Activated CD4-positive, alpha-beta T cell treated with anti-CD3 and anti-CD28 coated beads, Interleukin-2, amount 10 ng/mL, durations not matched to agents 7 days and 5 days (primary cell): ENCODE measurements around the gene C1GALT1C1L. TPM values are rescaled to one million over a fixed set of nuclear protein-coding genes. Genes with fewer than 3 reads are reported as not detected.
"Not testable (repeated sequence)": the region's sequence is repeated elsewhere in the genome, so short reads cannot be mapped to it uniquely, and the experiment has no call there.

ENCODE experiments used
- CTCF ChIA-PET: fragments of 350-600 bp; sonication (Branson Sonifier 250); formaldehyde crosslinking; loops from one replicate; lab custom pipeline; 2021; ENCODE audit warnings: antibody characterized with exemption; lab: Charles Lee
- POLR2A ChIA-PET: fragments of 350-600 bp; sonication (Branson Sonifier 250); formaldehyde crosslinking; loops from one replicate; lab custom pipeline; 2021; ENCODE audit warnings: antibody characterized with exemption; lab: Charles Lee
- DNase-seq: peaks from one replicate; pipeline ENCODE4 v3.0.0-alpha.2; 2020
- H3K27ac Mint-ChIP-seq: one replicate; pipeline ENCODE4 v1.8.0; 2021; ENCODE audit warnings: mild to moderate bottlenecking, moderate library complexity, mixed read lengths
- H3K27me3 Mint-ChIP-seq: one replicate; pipeline ENCODE4 v1.8.0; 2021; ENCODE audit warnings: mixed read lengths
- H3K36me3 Mint-ChIP-seq: one replicate; pipeline ENCODE4 v1.8.0; 2021; ENCODE audit warnings: low read depth, mixed read lengths
- H3K4me1 Mint-ChIP-seq: one replicate; pipeline ENCODE4 v1.8.0; 2021; ENCODE audit warnings: mixed read lengths
- H3K4me3 Mint-ChIP-seq: one replicate; pipeline ENCODE4 v1.8.0; 2021; ENCODE audit warnings: mild to moderate bottlenecking, moderate library complexity, mixed read lengths
- H3K9me3 Mint-ChIP-seq: one replicate; pipeline ENCODE4 v1.8.0; 2021; ENCODE audit warnings: mixed read lengths
- total RNA-seq, 2 experiments: library from RNA; stranded (reverse); gene quantifications; one replicate each; pipeline ENCODE4 v1.2.3, GENCODE V29; 2021

Gene C1GALT1C1L
- total RNA-seq, 2 experiments from 2014 or later: not detected

- DNase-seq: no peak
- Mint-ChIP-seq H3K9me3 (no peaks in the 10 kb centered on the region), H3K27ac (no peak overlapping the region), H3K4me1 (no peaks in the 10 kb centered on the region), H3K36me3 (no peaks in the 10 kb centered on the region), H3K27me3 (peaks cover 19% of the 10 kb centered on the region), H3K4me3 (no peak overlapping the region)
- ChIA-PET POLR2A (no interaction called here), CTCF (no interaction called here)
Observed at GRCh38 chr2:43701111-43701510, 24.9 kb upstream of the C1GALT1C1L start.

GRCh38 chr2:43699761-43700160, 23.5 kb upstream of the C1GALT1C1L start:
- Mint-ChIP-seq H3K27me3 (peaks cover 19% of the 10 kb centered on the region), H3K4me1 (no peaks in the 10 kb centered on the region), H3K9me3 (no peaks in the 10 kb centered on the region), H3K36me3 (no peaks in the 10 kb centered on the region), H3K27ac (no peak overlapping the region), H3K4me3 (no peak overlapping the region)
- CTCF ChIA-PET: interaction anchor here (0.7 kb wide), 1 partner anchor 171 kb away, joined by 4 read pairs; no protein-coding TSS in a partner anchor
- DNase-seq: no peak
- POLR2A ChIA-PET: no interaction called here

- DNase-seq, POLR2A ChIA-PET, H3K9me3 Mint-ChIP-seq, H3K27ac Mint-ChIP-seq, H3K4me3 Mint-ChIP-seq, H3K4me1 Mint-ChIP-seq, CTCF ChIA-PET, H3K36me3 Mint-ChIP-seq: not testable (repeated sequence)
- peaks cover 19% of the 10 kb centered on the region for H3K27me3 Mint-ChIP-seq
Observed at GRCh38 chr2:43698140-43698539, 21.9 kb upstream of the C1GALT1C1L start.

GRCh38 chr2:43692428-43692994, 16.3 kb upstream of the C1GALT1C1L start:
- DNase-seq: no peak
- POLR2A ChIA-PET: no interaction called here
- Mint-ChIP-seq H3K27ac (no peak overlapping the region), H3K4me3 (no peak overlapping the region), H3K4me1 (no peaks in the 10 kb centered on the region), H3K27me3 (peaks cover 16% of the 10 kb centered on the region), H3K9me3 (no peaks in the 10 kb centered on the region), H3K36me3 (no peaks in the 10 kb centered on the region)
- CTCF ChIA-PET: interaction anchor here (0.6 kb wide), 1 partner anchor 402 kb away, joined by 3 read pairs; no protein-coding TSS in a partner anchor

- Mint-ChIP-seq H3K4me3 (no peak overlapping the region), H3K9me3 (no peaks in the 10 kb centered on the region), H3K27me3 (peaks cover 15% of the 10 kb centered on the region), H3K4me1 (no peaks in the 10 kb centered on the region), H3K36me3 (no peaks in the 10 kb centered on the region), H3K27ac (no peak overlapping the region)
- CTCF ChIA-PET: interaction anchor here (0.6 to 1.0 kb wide), 3 partner anchors 20 to 1838 kb away, joined by 3 read pairs; no protein-coding TSS in a partner anchor
- DNase-seq: no peak
- POLR2A ChIA-PET: no interaction called here
Observed at GRCh38 chr2:43689999-43690398, 13.8 kb upstream of the C1GALT1C1L start.

GRCh38 chr2:43685357-43685756, 9.1 kb upstream of the C1GALT1C1L start:
- no peaks in the 10 kb centered on the region for H3K9me3 Mint-ChIP-seq
- H3K27me3 Mint-ChIP-seq: peaks cover 15% of the 10 kb centered on the region
- no peak overlapping the region for H3K27ac Mint-ChIP-seq
- no peaks in the 10 kb centered on the region for H3K36me3 Mint-ChIP-seq
- no peak for DNase-seq
- ChIA-PET CTCF (no interaction called here), POLR2A (no interaction called here)
- no peak overlapping the region for H3K4me3 Mint-ChIP-seq
- no peaks in the 10 kb centered on the region for H3K4me1 Mint-ChIP-seq

- POLR2A ChIA-PET, H3K9me3 Mint-ChIP-seq: not testable (repeated sequence)
Observed at GRCh38 chr2:43677783-43678182, 1.6 kb upstream of the C1GALT1C1L start.

GRCh38 chr2:43675646-43676321, 445 bp downstream of the C1GALT1C1L start:
- no peak for DNase-seq
- ChIA-PET CTCF (interaction anchor here (0.6 kb wide), 1 partner anchor 362 kb away, joined by 5 read pairs; no protein-coding TSS in a partner anchor), POLR2A (no interaction called here)
- Mint-ChIP-seq H3K27me3 (peaks cover 31% of the 10 kb centered on the region), H3K9me3 (peaks cover 5% of the 10 kb centered on the region), H3K4me3 (peak overlapping the region; percentile 20), H3K27ac (no peak overlapping the region), H3K4me1 (peaks cover 3% of the 10 kb centered on the region), H3K36me3 (no peaks in the 10 kb centered on the region)

More at GRCh38 chr2:43677783-43678182, 1.6 kb upstream of the C1GALT1C1L start:
- H3K4me1 Mint-ChIP-seq, CTCF ChIA-PET, DNase-seq, H3K4me3 Mint-ChIP-seq, H3K27ac Mint-ChIP-seq, H3K36me3 Mint-ChIP-seq: not testable (repeated sequence)
- peaks cover 21% of the 10 kb centered on the region for H3K27me3 Mint-ChIP-seq

GRCh38 chr2:43657241-43657640, 19.0 kb downstream of the C1GALT1C1L start:
- H3K4me3 Mint-ChIP-seq: no peak overlapping the region
- no peak for DNase-seq
- H3K9me3 Mint-ChIP-seq: no peaks in the 10 kb centered on the region
- POLR2A ChIA-PET: no interaction called here
- no peaks in the 10 kb centered on the region for H3K4me1 Mint-ChIP-seq
- H3K36me3 Mint-ChIP-seq: no peaks in the 10 kb centered on the region
- peaks cover 16% of the 10 kb centered on the region for H3K27me3 Mint-ChIP-seq
- CTCF ChIA-PET: interaction anchor here (1.2 kb wide), 1 partner anchor 13 kb away, joined by 3 read pairs; no protein-coding TSS in a partner anchor
- H3K27ac Mint-ChIP-seq: no peak overlapping the region

- no peaks in the 10 kb centered on the region for H3K9me3 Mint-ChIP-seq
- H3K27me3 Mint-ChIP-seq: peaks cover 20% of the 10 kb centered on the region
- ChIA-PET POLR2A (no interaction called here), CTCF (no interaction called here)
- H3K27ac Mint-ChIP-seq: no peak overlapping the region
- no peak for DNase-seq
- H3K4me3 Mint-ChIP-seq: no peak overlapping the region
- H3K4me1 Mint-ChIP-seq: no peaks in the 10 kb centered on the region
- H3K36me3 Mint-ChIP-seq: no peaks in the 10 kb centered on the region
Observed at GRCh38 chr2:43653506-43653905, 22.7 kb downstream of the C1GALT1C1L start.

GRCh38 chr2:43648994-43649701, 27.1 kb downstream of the C1GALT1C1L start:
- Mint-ChIP-seq H3K4me3 (no peak overlapping the region), H3K4me1 (no peaks in the 10 kb centered on the region), H3K27me3 (peaks cover 28% of the 10 kb centered on the region), H3K9me3 (no peaks in the 10 kb centered on the region), H3K27ac (no peak overlapping the region), H3K36me3 (no peaks in the 10 kb centered on the region)
- POLR2A ChIA-PET: no interaction called here
- no peak for DNase-seq
- CTCF ChIA-PET: no interaction called here

- ChIA-PET CTCF (no interaction called here), POLR2A (interaction anchor here (0.5 kb wide), 1 partner anchor 116 kb away, joined by 3 read pairs; no protein-coding TSS in a partner anchor)
- no peak for DNase-seq
- Mint-ChIP-seq H3K4me3 (no peak overlapping the region), H3K27ac (no peak overlapping the region), H3K9me3 (peaks cover 3% of the 10 kb centered on the region), H3K36me3 (no peaks in the 10 kb centered on the region), H3K4me1 (no peaks in the 10 kb centered on the region), H3K27me3 (peaks cover 15% of the 10 kb centered on the region)
Observed at GRCh38 chr2:43643680-43644079, 32.5 kb downstream of the C1GALT1C1L start.

- H3K27me3 Mint-ChIP-seq: peaks cover 22% of the 10 kb centered on the region
- ChIA-PET POLR2A (no interaction called here), CTCF (interaction anchor here (0.6 kb wide), 1 partner anchor 109 kb away, joined by 4 read pairs; no protein-coding TSS in a partner anchor)
- H3K4me1 Mint-ChIP-seq: peaks cover 6% of the 10 kb centered on the region
- H3K27ac Mint-ChIP-seq: no peak overlapping the region
- no peak overlapping the region for H3K4me3 Mint-ChIP-seq
- no peak for DNase-seq
- H3K9me3 Mint-ChIP-seq: peaks cover 3% of the 10 kb centered on the region
- no peaks in the 10 kb centered on the region for H3K36me3 Mint-ChIP-seq
Observed at GRCh38 chr2:43642363-43642762, 33.9 kb downstream of the C1GALT1C1L start.
